GM19351 (cell line): ENCODE data around the gene SMIM31.
A peak's percentile ranks its signal among the peaks of the same experiment; 100 is the strongest.

Experiments
- ATAC-seq: cut with Tn5 transposase; IDR thresholded peaks from one replicate; pipeline ENCODE4 v1.9.1; 2021; ENCODE audit warnings: mild to moderate bottlenecking, moderate library complexity; ENCODE audit not compliant: unreplicated experiment

The SMIM31 gene

DNA sequence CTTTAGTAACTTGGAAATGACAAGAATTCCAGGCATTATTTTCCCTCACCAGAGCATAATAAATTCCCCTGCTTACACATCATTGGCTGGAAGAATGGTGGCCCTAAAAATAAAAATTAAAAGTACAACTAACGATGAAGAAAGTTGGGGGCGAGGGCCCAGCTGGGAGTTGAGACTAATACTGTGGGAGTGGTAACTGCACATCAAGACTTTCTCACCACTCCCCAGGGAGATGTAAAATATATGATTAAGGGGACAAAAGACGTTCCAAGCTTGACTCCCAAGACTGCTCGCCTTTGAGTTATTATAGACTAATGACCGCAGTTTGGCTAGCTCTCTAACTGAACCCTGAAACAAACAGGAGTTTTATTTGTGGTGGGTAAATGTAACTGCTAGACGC, 30.0 kb downstream of the SMIM31 start:
- ATAC-seq = no peak

DNA sequence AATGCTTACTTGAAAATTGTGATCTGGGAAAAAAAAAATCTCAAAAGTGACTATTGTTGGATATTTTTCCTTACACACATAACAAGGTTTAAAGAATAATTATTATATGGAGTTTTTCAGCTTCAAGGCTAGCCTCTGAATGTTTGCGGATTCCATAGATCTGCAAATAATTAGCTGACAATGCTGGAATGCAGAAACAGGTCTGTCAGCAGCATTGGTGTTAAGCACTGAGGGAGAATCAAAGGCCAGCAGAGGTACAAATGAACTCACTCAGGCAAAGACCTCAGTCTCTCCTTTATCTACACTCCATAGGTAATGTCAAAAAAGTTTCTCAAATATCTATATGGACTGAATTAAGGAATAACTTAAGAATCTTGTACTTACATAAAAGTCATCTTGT, 35.1 kb downstream of the SMIM31 start:
- no peak for ATAC-seq

DNA sequence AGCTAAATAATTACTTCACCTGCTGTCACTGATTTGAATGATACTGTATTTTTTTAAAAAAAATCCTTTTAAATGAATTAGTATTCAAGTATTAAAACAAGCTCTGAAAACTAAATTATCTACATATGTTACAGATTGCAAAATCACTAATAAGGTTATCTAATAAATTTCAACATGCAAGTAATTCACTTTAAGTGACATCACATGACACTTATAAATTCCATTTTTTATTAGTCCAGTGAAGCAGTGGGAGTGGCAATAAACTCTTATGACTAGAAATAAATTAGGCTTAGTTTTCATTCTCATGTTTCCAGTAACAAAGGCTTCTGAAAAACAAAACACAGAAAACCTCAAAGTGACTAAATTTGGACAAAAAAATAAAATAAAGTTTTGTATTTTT, 36.3 kb downstream of the SMIM31 start:
- ATAC-seq = no peak

DNA sequence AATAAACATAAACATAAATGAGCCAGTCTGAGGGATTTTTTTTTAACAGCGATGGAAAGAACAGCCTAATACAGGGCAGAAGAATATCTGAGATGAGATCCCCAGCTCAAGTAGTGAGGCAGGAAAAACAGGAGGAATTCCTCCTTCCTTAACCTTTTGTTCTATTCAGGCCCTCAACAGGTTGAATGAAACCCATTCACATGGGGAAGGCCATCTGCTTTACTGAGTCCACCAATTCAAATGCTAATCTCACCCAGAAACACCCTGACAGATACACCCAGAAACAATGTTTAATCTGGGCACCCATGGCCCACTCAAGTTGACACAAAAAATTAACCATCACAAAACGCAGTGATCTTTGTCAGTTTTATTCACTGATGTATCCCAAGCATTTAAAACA, 45.5 kb downstream of the SMIM31 start:
- ATAC-seq = no peak

DNA sequence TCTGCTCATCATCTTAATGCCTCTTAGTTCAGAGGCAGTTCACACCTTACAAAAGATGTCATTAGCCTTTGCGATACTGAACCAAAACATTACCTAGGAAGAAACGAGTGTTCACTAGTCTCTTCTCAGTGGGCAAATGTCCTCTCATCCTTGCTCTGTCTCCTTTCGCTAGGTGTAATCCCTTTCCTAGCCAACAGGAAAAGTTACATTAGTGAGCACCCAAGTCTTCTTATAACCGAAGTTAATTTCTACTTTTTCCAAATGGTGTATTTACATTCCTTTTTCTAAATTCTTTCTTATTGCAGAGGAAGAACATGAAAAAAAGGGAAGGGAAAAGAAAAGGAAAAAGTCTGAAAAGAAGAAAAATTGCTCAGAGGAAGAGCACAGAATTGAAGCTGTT, 46.9 kb downstream of the SMIM31 start:
- no peak for ATAC-seq

DNA sequence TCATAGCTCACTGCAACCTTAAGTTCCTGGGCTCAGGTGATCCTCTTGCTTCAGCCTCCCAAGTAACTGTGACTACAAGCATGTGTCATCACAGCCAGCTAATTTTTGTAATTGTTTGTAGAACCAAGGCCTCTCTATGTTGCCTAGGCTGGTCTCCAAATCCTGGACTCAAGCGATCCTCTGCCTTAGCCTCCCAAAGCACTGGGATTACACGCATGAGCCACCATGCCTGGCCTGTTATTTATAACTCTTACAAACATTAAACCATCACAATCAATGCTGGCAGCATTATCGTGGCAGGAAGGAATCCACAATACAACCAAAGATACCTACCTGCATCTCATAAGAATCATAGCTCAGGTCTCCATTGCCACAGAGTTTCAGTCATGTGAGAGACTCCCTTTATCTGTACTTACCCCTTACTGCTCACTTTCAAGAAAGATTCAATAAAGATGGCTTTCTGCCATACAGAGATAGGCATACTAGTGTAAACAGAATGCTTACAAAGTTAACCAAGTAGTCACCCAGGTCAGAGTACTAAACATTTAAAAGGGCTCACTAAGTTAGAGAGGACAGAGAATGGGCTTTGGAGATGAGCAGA, 48.5 kb downstream of the SMIM31 start:
- no peak for ATAC-seq

DNA sequence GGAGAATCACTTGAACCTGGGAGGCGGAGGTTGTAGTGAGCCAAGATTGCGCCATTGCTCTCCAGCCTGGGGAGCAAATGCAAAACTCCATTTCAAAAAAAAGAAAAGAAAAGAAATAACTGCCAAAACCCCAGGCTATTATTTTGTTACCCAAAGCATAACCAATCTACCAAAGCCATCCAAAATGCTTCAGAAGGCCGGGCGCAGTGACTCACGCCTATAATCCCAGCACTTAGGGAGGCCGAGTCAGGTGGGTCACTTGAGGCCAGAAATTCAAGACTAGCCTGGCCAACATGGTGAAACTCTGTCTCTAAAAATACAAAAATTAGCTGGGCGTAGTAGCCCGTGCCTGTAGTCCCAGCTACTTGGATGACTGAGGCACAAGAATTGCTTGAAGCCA, 49.8 kb downstream of the SMIM31 start:
- ATAC-seq = no peak

DNA sequence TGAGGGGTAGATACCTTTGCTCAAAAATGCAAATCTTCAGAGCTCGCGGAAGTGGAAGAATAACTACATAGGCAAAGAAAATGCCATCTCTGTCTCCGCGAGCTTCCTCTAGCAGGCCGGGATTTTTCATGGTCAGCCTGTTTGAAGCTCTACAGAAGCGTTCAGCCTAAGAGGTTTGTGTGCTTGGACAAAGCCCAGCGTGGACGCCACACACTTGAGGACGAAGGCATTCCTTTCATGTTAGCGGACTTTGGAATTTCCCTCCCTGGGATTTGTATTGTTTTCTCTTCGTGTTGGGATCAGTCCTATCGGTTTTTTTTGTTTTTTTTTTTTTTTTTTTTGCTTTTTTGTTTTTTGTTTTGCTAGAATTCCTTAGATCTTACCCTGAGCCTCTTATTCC, 53.7 kb downstream of the SMIM31 start:
- no peak for ATAC-seq

DNA sequence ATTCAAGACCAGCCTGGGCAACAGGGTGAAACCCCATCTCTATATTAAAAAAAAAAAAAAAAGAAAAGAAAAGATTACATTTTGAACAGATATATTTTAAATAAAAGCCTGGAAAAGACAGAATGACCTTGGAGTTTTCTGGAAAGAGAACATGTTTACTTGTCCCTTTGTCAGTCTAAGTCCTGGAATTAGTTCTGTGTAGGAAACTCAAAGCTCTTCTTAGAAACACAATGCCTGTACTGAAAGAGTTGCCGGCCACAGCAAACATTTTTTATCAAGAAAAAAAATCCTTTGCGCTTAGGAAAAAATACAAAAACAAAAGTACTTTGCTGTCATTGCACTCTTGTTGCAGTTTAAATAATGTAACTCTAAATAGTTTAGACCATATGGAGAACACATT, 59.6 kb downstream of the SMIM31 start:
- no peak for ATAC-seq

DNA sequence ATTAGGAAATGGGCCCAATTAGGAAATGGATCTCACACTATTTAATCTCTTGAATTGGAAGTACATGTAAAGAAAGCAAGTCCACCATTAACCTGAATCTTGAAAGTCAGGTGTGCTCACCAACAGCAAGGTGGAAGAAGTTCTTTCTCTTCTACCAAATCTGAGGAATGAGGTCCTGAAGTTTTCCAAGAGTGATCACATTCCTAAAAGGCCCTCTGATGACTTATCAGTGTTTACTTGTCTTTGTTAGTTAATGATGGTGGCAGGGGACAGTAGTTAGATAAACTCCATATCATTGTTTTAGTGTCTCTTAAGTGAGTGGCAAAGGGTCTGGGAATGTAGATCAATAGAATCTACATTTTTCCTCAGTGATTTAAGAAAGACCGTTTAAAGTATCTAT, 61.8 kb downstream of the SMIM31 start:
- no peak for ATAC-seq

DNA sequence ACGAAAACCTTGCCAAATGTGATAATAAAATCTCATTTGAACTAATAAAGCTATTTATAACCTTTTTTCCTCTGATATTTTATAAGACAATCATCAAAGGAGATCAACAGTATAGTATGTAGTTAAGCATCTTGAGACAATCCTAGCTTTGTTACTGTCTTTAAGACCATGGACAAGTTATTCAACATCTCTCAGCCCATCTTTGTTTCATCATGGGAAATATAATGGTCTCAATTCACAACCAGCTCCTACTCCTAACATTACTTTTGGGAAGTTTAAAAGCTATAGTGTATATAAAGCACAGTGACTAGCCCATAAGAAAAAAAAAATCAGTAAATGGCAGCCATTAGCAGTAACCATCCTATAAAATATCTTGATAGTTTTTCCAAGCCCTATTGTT, 65.4 kb downstream of the SMIM31 start:
- no peak for ATAC-seq

DNA sequence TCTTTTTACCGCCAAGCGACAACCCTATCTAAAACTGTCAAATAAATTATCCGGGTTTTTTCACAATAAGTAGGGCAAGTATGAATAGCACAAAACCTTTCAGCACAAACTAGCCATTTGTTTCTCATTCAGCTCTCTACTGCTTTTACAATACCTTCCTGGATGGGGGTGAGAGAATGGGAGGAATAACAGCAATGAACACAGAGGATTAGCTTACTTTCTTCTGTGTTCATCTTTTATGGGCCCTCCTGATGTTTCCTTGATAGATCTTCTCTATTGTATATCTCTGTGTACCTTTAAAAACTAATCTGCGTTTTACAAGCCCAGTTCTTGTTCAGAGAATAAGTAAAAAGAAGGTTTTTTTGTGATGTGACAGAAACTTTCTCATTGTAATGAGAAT, 67.8 kb downstream of the SMIM31 start:
- no peak for ATAC-seq

DNA sequence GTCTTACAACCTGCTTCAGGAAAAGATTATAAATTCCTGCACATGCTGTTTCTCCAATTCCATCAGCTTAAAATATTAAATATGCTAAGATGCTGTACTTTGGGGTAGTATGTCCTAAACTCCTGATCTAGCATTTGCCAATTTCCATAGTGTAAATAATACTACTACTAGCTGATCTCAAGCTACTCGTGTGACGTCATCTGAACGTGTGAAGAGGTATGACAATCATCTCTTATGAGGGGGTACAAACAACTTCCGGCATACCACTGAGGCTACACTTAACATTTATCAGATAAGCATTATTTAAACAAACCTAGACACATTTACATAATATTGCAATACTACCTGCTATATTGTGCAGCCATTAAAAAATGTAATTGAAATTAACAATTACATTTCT, 70.7 kb downstream of the SMIM31 start:
- ATAC-seq = no peak

DNA sequence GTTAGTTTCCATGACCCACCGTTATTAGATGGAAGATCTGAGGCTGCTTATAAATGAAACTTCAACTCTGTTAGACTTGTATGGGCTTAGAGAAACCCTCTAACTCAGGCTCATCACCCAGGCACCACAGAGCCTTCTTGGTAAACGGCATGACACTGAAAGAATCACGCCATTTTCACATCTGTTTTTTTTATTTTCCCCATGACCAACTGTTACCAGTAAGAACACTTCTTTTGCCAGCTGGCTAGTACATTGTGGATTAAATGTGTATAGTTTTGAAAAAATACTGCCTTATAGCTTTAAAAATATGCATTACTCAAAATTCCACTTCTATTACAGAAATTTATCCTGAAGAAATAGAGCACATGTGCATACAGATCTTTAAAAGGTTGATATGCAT, 75.0 kb downstream of the SMIM31 start:
- no peak for ATAC-seq

DNA sequence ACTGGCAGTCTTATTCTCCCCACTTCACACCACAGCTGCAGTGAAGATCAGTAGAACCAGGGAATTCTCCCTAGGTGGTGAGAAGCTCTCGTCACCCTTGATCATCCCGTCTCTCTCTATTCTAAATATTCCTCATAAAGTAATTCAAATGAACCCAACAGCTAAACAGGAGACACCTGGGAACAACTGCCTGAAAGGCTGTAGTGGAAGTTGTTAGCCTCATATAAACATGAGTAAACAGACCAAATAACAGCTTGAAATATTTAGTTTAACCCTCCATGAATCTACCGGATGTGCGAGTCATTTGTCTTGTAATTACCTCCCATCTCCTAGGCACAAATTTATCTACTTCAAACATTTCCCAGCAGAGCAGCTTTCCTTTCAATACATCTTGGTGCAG, 92.6 kb downstream of the SMIM31 start:
- no peak for ATAC-seq

DNA sequence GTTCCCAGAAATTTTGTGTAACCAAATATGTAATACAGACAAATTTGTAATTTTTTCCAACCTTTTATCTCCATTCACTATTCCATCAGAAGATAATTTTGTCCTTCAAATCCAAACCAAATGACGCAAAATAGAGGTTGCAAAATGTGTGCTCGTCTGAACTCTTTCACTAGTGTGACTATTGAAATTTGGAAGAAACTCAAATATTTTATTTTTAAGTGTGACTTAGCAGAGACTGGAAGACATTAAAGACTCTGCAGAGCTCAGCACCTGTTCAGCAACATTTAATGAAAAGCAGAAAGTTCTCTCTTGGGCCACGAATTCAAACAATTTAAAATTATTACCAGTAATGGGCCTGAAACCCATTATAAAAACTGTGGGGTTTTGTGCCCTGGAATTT, 93.1 kb downstream of the SMIM31 start:
- ATAC-seq = no peak

DNA sequence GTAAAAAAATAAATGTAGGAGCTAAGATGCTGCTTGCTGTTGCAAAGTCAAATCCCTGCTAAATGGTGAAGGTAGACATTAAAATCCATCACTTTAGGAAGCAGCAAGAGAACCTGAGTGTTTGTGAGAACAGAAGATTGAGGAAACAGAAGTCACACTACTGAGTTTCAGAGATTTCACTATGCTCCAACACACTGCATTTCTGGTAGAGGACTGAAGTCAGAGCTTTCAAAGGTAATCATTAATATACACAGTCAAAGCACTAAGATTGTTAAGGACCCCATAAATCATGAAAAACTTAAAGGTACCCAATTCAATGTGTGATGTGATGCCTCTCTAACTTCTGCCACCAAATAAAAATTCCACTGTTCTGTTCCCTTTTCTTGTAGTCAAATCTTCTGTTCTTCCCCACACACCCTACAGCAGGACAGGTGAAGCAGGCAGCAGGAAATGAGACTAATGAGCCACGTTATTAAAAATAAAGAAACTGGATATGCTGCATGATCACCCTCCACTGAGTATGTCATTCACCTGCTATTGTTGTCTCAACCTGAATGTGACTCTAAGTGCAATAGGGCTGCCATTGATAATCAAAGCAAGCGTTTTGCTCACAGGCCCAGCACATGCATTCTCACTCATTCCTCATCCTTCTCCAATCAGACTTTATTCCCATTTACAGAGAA, 94.2 kb downstream of the SMIM31 start:
- ATAC-seq = peak; percentile 47
